ES-I3 (cell line): ENCODE results near the gene TBL2.
"Not testable (repeated sequence)": the region's sequence is repeated elsewhere in the genome, so short reads cannot be mapped to it uniquely, and the experiment has no call there.

Source experiments
- H3K36me3 ChIP-seq: 2 replicates; pipeline ENCODE4 v1.6.1; 2013; ENCODE audit warnings: mild to moderate bottlenecking, low read length, control low read depth, moderate library complexity; ENCODE audit not compliant: insufficient read depth
- H3K4me1 ChIP-seq: 2 replicates; pipeline ENCODE4 v1.6.1; 2013; ENCODE audit warnings: mild to moderate bottlenecking, control low read depth, low read length; ENCODE audit not compliant: insufficient read depth
- H3K9ac ChIP-seq: 2 replicates; pipeline ENCODE4 v1.6.1; 2013; ENCODE audit warnings: low read depth, mild to moderate bottlenecking, low read length, moderate library complexity
- H3K9me3 ChIP-seq: 2 replicates; pipeline ENCODE4 v1.6.1; 2013; ENCODE audit warnings: mild to moderate bottlenecking, low read length, moderate library complexity; ENCODE audit not compliant: control insufficient read depth, insufficient read depth

TBL2 gene

GRCh38 chr7:73613954-73614735, 35.8 kb upstream of the TBL2 start:
- no peaks in the 10 kb centered on the region; the same call in 1 of the 2 replicates for H3K4me1 ChIP-seq
- H3K9me3 ChIP-seq, result no peaks in the 10 kb centered on the region
- H3K9ac ChIP-seq, result no peak overlapping the region
- H3K36me3 ChIP-seq, result no peaks in the 10 kb centered on the region

DNA sequence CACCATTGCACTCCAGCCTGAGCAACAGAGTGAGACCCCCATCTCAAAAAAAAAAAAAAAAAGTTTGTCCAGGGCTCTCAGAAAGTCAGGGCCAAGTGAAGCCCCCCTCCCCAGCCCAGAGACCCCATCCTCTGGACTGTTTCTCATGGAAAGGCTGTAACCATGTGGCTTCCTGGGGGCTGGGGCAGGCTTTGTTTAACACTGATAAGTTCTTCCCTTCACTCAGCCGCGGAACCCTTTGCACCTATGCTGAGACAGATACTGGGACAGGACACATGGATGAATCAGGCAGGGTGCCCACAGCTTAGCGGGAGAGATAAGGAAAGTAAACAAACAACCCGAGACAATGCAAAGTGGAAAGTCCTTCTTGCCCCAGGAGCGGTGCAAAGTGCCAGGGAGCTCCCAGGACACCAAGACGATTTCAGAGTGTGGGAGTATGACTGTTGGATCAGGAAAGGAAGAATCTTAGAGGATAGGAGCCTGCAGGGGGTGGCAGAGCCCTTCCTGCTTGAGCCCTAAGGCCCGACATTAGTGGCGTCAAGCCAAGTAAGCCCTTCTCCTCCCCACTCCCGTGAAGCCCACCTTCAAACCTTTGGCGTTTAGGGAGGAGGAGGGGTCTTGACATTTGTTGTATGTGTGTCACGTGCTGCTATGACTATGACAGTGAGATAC, 34.4 kb upstream of the TBL2 start:
- H3K4me1 ChIP-seq, result no peaks in the 10 kb centered on the region; the same call in 1 of the 2 replicates
- no peak overlapping the region for H3K9ac ChIP-seq
- H3K36me3 ChIP-seq, result no peaks in the 10 kb centered on the region
- H3K9me3 ChIP-seq, result no peaks in the 10 kb centered on the region

DNA sequence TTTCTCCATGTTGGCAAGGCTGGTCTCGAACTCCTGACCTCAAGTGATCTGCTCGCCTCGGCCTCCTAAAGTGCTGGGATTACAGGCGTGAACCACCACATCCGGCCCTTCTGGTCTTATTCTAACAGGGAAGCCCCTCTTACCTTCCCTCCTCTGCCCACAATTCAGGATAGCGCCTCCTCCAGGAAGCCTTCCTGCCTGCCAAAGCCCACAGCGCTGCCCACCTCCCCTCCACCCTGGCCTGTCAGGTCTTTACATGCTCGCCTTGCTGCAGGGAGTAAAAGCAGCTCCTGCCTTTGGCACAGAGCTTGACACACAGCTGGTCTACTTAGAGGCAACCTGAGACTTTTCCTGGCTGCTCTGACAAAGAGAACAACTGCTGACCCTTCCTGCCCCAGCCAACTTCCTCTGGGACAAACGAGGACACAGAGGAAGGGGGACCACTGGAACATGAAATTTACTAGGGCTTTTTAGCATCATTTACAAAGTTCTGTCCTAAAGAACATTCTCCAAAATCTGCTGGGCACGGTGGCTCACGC, 32.7 kb upstream of the TBL2 start:
- H3K4me1 ChIP-seq, result no peaks in the 10 kb centered on the region; the same call in 1 of the 2 replicates
- no peak overlapping the region for H3K9ac ChIP-seq
- H3K36me3 ChIP-seq, result no peaks in the 10 kb centered on the region
- no peaks in the 10 kb centered on the region for H3K9me3 ChIP-seq

DNA sequence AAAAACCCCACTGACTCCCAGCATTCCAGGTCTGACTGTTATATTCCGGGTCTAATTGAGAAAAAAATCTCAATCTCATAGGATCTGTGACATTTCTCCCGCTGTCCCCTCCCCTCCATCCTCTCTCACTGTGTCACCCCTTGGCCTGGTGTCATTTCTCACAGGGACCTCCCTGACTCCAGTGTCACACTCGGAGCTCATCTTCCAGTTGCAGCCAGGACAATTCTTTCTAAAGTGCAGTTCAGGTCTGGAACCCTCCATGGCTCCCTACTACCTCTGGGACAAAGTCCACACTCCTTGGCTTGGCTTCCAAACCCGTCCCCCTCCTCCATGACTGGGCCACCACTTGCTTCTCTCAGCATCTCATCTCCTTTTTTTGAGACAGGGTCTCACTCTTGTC, 31.7 kb upstream of the TBL2 start:
- H3K36me3 ChIP-seq, result no peaks in the 10 kb centered on the region
- no peaks in the 10 kb centered on the region; the same call in 1 of the 2 replicates for H3K4me1 ChIP-seq
- no peaks in the 10 kb centered on the region for H3K9me3 ChIP-seq
- no peak overlapping the region for H3K9ac ChIP-seq

GRCh38 chr7:73607692-73607983, 29.3 kb upstream of the TBL2 start:
- H3K4me1 ChIP-seq, H3K9ac ChIP-seq, H3K36me3 ChIP-seq, H3K9me3 ChIP-seq: not testable (repeated sequence)

- no peaks in the 10 kb centered on the region for H3K36me3 ChIP-seq
- H3K9ac ChIP-seq, result no peak overlapping the region; the same call in 1 of the 2 replicates
- no peaks in the 10 kb centered on the region for H3K9me3 ChIP-seq
- no peaks in the 10 kb centered on the region; the same call in 1 of the 2 replicates for H3K4me1 ChIP-seq
Observed at GRCh38 chr7:73606801-73607691, 28.7 kb upstream of the TBL2 start.

DNA sequence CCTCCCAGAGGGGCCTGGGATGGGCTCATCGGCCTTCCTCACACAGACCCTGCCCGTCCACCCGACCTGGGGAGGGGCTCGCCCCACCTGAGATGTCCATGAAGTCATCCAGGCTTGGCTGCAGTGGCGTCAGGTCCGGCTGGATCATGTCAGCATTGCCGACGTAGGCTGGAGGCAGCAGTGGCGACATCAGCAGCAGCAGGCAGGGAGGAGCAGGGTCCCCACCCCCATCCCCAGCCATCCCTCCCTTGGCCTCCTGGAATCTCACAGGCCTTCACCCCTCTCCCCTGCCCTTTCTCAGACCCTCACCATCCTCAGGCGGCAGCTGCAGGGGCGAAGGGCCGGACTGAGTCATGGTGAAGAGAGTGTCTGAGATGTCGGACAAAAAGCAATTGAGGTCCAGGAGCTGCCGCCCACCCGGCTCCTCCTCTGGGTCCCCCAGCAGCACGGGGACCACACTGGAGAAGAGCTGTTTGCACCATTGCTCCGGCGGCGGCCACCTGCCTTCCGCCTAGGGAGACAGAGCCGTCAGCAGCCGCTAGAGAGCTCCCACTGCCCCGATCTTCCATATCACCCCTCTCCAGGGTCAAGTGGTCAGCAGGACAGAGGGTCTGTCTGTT, 27.3 kb upstream of the TBL2 start:
- no peak overlapping the region for H3K9ac ChIP-seq
- no peaks in the 10 kb centered on the region for H3K9me3 ChIP-seq
- H3K4me1 ChIP-seq, result no peaks in the 10 kb centered on the region; the same call in 1 of the 2 replicates
- H3K36me3 ChIP-seq, result no peaks in the 10 kb centered on the region

DNA sequence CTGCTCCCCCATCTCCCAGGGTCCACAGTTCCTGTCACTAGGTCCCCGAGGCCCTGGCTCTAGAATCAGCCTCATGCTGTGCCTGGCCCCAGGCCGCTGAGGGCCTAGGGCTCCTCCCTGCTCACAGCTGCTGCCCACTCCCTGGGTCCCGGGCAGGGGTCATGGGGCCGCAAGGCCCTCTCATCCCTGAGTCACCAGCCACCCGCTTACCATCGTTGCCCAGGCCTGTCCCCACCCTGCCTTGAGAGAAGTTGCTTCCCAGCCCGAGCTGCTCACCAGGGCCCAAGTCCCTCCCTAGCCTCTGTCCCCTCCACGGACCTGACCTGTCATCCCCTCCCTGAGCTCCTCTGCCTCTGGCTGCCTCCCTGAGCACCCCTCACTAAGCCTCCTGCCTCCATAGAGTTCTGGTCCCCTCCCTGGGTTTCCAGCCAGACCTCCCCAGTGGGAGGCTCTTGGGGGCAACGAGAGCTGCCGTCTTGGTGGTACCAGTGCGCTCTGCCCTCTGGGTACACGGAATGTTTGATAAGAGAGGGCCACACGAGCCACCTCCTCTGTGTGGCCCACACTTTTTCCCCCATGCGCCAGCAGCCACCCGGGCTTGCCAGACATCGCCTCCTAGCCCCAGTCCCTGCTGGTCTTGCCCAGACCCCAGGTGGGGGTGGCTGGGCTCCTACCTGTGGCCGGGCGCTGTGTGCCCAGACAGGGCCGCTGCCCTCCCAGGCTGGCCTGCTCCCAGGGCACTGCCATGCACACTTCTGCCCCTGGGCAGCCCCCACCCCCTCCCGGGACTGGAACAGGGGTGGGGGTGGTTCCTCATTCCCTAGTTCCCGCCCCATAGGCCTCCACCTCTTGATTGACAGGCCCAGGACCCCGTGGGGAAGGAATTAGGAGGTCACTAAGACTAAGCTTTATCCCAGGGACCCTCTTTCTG, 24.6 kb upstream of the TBL2 start:
- no peaks in the 10 kb centered on the region; the same call in 1 of the 2 replicates for H3K4me1 ChIP-seq
- H3K9ac ChIP-seq, result no peak overlapping the region
- H3K36me3 ChIP-seq, result no peaks in the 10 kb centered on the region
- no peaks in the 10 kb centered on the region for H3K9me3 ChIP-seq

DNA sequence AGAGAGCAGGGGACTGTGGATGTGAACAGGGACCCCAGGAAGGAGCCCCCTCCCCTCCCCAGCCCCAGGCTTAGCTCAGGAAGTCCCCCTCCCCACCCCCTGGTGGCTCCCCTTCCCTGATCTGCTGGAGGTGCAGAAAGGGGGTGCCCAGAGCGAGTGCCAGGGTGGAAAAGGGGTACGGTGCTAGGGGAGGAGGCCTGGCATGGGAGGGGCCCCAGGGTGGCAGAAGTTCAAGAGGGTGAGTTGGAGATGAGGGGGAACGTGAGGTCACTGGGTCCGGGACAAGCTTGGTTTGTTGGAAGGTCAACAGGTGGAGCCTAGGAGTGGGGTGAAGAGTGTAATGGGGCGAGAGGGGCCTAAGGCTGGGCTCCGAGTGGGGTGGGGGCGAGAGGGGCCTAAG, 21.5 kb upstream of the TBL2 start:
- H3K36me3 ChIP-seq, result no peaks in the 10 kb centered on the region
- H3K4me1 ChIP-seq, result peaks cover 3% of the 10 kb centered on the region; the same call in 1 of the 2 replicates
- no peaks in the 10 kb centered on the region for H3K9me3 ChIP-seq
- H3K9ac ChIP-seq, result no peak overlapping the region

- H3K4me1 ChIP-seq, result peaks cover 3% of the 10 kb centered on the region; the same call in 1 of the 2 replicates
- no peak overlapping the region for H3K9ac ChIP-seq
- no peaks in the 10 kb centered on the region for H3K9me3 ChIP-seq
- no peaks in the 10 kb centered on the region for H3K36me3 ChIP-seq
Observed at GRCh38 chr7:73599151-73599882, 20.9 kb upstream of the TBL2 start.

GRCh38 chr7:73597978-73598782, 19.8 kb upstream of the TBL2 start:
- Histone ChIP-seq H3K4me1 (peaks cover 3% of the 10 kb centered on the region; the same call in 1 of the 2 replicates), H3K36me3 (no peaks in the 10 kb centered on the region), H3K9me3 (no peaks in the 10 kb centered on the region), H3K9ac (no peak overlapping the region)
